SH-SY5Y (cell line): ENCODE measurements around the gene S100A13.

Experiments used
- GATA2 ChIP-seq: IDR thresholded peaks from 2 replicates; pipeline ENCODE4 v1.6.1; 2011; ENCODE audit warnings: mild to moderate bottlenecking, low read depth, low read length
- GATA3 ChIP-seq: IDR thresholded peaks from 2 replicates; pipeline ENCODE4 v1.6.1; 2011; ENCODE audit warnings: low read depth, mild to moderate bottlenecking, low read length, moderate library complexity

- TF ChIP-seq GATA2 (no peak), GATA3 (no peak)
These were observed 24.5 kb upstream of the S100A13 start for GRCh38 chr1:153651771-153652170.
